Fibroblast of lung (primary cell): ENCODE results near the gene MIER3. TPM values are rescaled to one million over a fixed set of nuclear protein-coding genes. Genes with fewer than 3 reads are reported as not detected.

Experiments
- DNase-seq, 2 donors: peaks; one replicate each; pipeline versions ENCODE4 v3.0.0 to v3.0.0-alpha.2; 2010; ENCODE audit warnings: low read depth in 2 of 2
- H2AFZ ChIP-seq: 2 replicates; pipeline ENCODE4 v1.5.1; 2012; ENCODE audit warnings: low read length, control low read depth, inconsistent platforms
- H3K27ac ChIP-seq: 2 replicates; pipeline ENCODE4 v1.5.1; 2011; ENCODE audit warnings: low read length, control low read depth; ENCODE audit not compliant: insufficient read depth
- H3K27me3 ChIP-seq: 2 replicates; pipeline ENCODE4 v1.5.1; 2011; ENCODE audit warnings: mild to moderate bottlenecking, low read length; ENCODE audit not compliant: control insufficient read depth, insufficient read depth
- H3K36me3 ChIP-seq: 2 replicates; pipeline ENCODE4 v1.5.1; 2011; ENCODE audit warnings: low read length; ENCODE audit not compliant: control insufficient read depth, insufficient read depth
- H3K4me1 ChIP-seq: 2 replicates; pipeline ENCODE4 v1.5.1; 2011; ENCODE audit warnings: low read length; ENCODE audit not compliant: control insufficient read depth, insufficient read depth; ENCODE audit errors: extremely low read depth
- H3K4me2 ChIP-seq: 2 replicates; pipeline ENCODE4 v1.5.1; 2011; ENCODE audit warnings: low read length, control low read depth; ENCODE audit not compliant: insufficient read depth; ENCODE audit errors: extremely low read depth
- H3K4me3 ChIP-seq, 4 experiments: fragments of 200-600 bp in 1 of 4; sonication (generic) in 1 of 4; replicated peaks in 1 of 4; 2 replicates each; pipeline ENCODE4 v1.5.1; 2011 to 2016; ENCODE audit warnings: low read length in 4 of 4, low read depth in 3 of 4, mild to moderate bottlenecking in 3 of 4, control low read depth in 2 of 4, inconsistent platforms in 1 of 4, mixed read lengths in 1 of 4; ENCODE audit not compliant: insufficient read depth in 1 of 4; ENCODE audit errors: control extremely low read depth in 1 of 4
- H3K79me2 ChIP-seq: 2 replicates; pipeline ENCODE4 v1.5.1; 2012; ENCODE audit warnings: mild to moderate bottlenecking, low read length, inconsistent platforms; ENCODE audit not compliant: control insufficient read depth, insufficient read depth
- H3K9ac ChIP-seq: 2 replicates; pipeline ENCODE4 v1.5.1; 2011; ENCODE audit warnings: mild to moderate bottlenecking, low read length, control low read depth; ENCODE audit not compliant: insufficient read depth
- H3K9me3 ChIP-seq: 2 replicates; pipeline ENCODE4 v1.5.1; 2012; ENCODE audit warnings: low read depth, low read length; ENCODE audit not compliant: control insufficient read depth, insufficient read depth
- H4K20me1 ChIP-seq: 2 replicates; pipeline ENCODE4 v1.5.1; 2011; ENCODE audit warnings: low read length; ENCODE audit not compliant: control insufficient read depth, insufficient read depth; ENCODE audit errors: extremely low read depth
- CTCF ChIP-seq, 2 donors: IDR thresholded peaks in 1 of 2; conservative IDR thresholded peaks in 1 of 2; 1 replicate in 1 of 2; 2 replicates in 1 of 2; pipeline ENCODE4 v1.5.1; 2011 to 2012; ENCODE audit warnings: low read length in 2 of 2, control low read depth in 1 of 2, inconsistent platforms in 1 of 2, low read depth in 1 of 2, mild to moderate bottlenecking in 1 of 2
- EZH2 ChIP-seq: IDR thresholded peaks from 2 replicates; pipeline ENCODE4 v1.5.1; 2012; ENCODE audit warnings: low read length, control low read depth, mild to moderate bottlenecking; ENCODE audit errors: missing control alignments
- polyA plus RNA-seq, 2 donors: library from polyadenylated mRNA; depleted of rRNA in 1 of 2; stranded (reverse) in 1 of 2; unstranded in 1 of 2; fragments of >200 nt; gene quantifications; 2 replicates each; pipeline ENCODE4 v1.2.1, GENCODE V29; 2011 to 2012; ENCODE audit warnings: missing spikeins in 1 of 2
- total RNA-seq: library from RNA; depleted of rRNA; stranded (reverse); fragments of >200 nt; gene quantifications from 2 replicates; pipeline ENCODE4 v1.2.1, GENCODE V29; 2014

Gene MIER3
- total and polyA plus RNA-seq, 2 donors (not counting 1 experiment from before 2014, with no cell fraction given), result 13.2 to 16.9 TPM

GRCh38 chr5:56910210-56910965 is 41.5 kb downstream of the MIER3 start:
- Histone ChIP-seq H3K9me3 (no peaks in the 10 kb centered on the region), H4K20me1 (no peaks in the 10 kb centered on the region), H3K36me3 (no peaks in the 10 kb centered on the region), H3K27ac (peak overlapping the region; percentile 93), H2AFZ (peak overlapping the region; percentile 92), H3K79me2 (no peaks in the 10 kb centered on the region), H3K27me3 (no peaks in the 10 kb centered on the region), H3K4me2 (peak overlapping the region; percentile 98), H3K9ac (peak overlapping the region; percentile 67), H3K4me3 (peak overlapping the region; percentile 64 to 92 (median 68)), H3K4me1 (no peaks in the 10 kb centered on the region)
- TF ChIP-seq CTCF (conservative IDR thresholded peaks at IDR 0.05 in 1 of 2, IDR thresholded peaks at IDR 0.05 in 1 of 2; ENCODE audit: low read depth in 1 of 2, low read length in 2 of 2) (no peak), EZH2 (no peak)
- DNase-seq, result peak; percentile 45 to 52

GRCh38 chr5:56909294-56910209 is 42.4 kb downstream of the MIER3 start, which contains the start of gene SETD9:
Gene SETD9 (plus strand): TSS chr5:56909596. CDS start chr5:56909646, 50 bp downstream.
- no peaks in the 10 kb centered on the region for H3K4me1 ChIP-seq
- no peaks in the 10 kb centered on the region for H3K36me3 ChIP-seq
- H4K20me1 ChIP-seq, result no peaks in the 10 kb centered on the region
- H3K9ac ChIP-seq, result peak within 1 kb of the TSS; percentile 84
- H3K27me3 ChIP-seq, result no peaks in the 10 kb centered on the region
- H3K4me2 ChIP-seq, result peak within 1 kb of the TSS; percentile 98
- no peaks in the 10 kb centered on the region for H3K79me2 ChIP-seq
- TF ChIP-seq CTCF (conservative IDR thresholded peaks at IDR 0.05 in 1 of 2, IDR thresholded peaks at IDR 0.05 in 1 of 2; ENCODE audit: low read depth in 1 of 2, low read length in 2 of 2), result no peak
- TF ChIP-seq EZH2, result no peak
- H3K27ac ChIP-seq, result peak within 1 kb of the TSS; percentile 93
- no peaks in the 10 kb centered on the region for H3K9me3 ChIP-seq
- DNase-seq, result peak; percentile 95 to 97
- H2AFZ ChIP-seq, result peak within 1 kb of the TSS; percentile 99
- peak within 1 kb of the TSS; percentile 65 to 92 (median 79) for H3K4me3 ChIP-seq

GRCh38 chr5:56908942-56909293 is 43.0 kb downstream of the MIER3 start:
- H2AFZ ChIP-seq, result peak overlapping the region; percentile 99
- peak overlapping the region; percentile 77 for H3K4me2 ChIP-seq
- no peaks in the 10 kb centered on the region for H3K27me3 ChIP-seq
- peak overlapping the region; percentile 90 for H3K27ac ChIP-seq
- peak overlapping the region; percentile 84 for H3K9ac ChIP-seq
- H4K20me1 ChIP-seq, result no peaks in the 10 kb centered on the region
- peak overlapping the region; percentile 65 to 81 (median 73) for H3K4me3 ChIP-seq
- H3K79me2 ChIP-seq, result no peaks in the 10 kb centered on the region
- peak in 1 of 2 donors; percentile 9 for DNase-seq
- H3K4me1 ChIP-seq, result no peaks in the 10 kb centered on the region
- H3K36me3 ChIP-seq, result no peaks in the 10 kb centered on the region
- no peaks in the 10 kb centered on the region for H3K9me3 ChIP-seq
- no peak for TF ChIP-seq CTCF (conservative IDR thresholded peaks at IDR 0.05 in 1 of 2, IDR thresholded peaks at IDR 0.05 in 1 of 2; ENCODE audit: low read depth in 1 of 2, low read length in 2 of 2)
- no peak for TF ChIP-seq EZH2
